B cell (primary cell): Measurements from ENCODE around the gene KRTAP10-8.

Experiments
- EZH2 ChIP-seq: IDR thresholded peaks from 2 replicates; pipeline ENCODE4 v1.6.1; 2012; ENCODE audit warnings: borderline replicate concordance, low read depth, mild to moderate bottlenecking, moderate library complexity, low read length; ENCODE audit not compliant: insufficient read depth, poor library complexity, severe bottlenecking
- TF ChIP-seq, protein P1 (sequence below): fragments of 200-600 bp; IDR thresholded peaks from one replicate; pipeline ENCODE4 v1.8.0; 2022; ENCODE audit warnings: antibody characterized with exemption, mild to moderate bottlenecking

DNA sequence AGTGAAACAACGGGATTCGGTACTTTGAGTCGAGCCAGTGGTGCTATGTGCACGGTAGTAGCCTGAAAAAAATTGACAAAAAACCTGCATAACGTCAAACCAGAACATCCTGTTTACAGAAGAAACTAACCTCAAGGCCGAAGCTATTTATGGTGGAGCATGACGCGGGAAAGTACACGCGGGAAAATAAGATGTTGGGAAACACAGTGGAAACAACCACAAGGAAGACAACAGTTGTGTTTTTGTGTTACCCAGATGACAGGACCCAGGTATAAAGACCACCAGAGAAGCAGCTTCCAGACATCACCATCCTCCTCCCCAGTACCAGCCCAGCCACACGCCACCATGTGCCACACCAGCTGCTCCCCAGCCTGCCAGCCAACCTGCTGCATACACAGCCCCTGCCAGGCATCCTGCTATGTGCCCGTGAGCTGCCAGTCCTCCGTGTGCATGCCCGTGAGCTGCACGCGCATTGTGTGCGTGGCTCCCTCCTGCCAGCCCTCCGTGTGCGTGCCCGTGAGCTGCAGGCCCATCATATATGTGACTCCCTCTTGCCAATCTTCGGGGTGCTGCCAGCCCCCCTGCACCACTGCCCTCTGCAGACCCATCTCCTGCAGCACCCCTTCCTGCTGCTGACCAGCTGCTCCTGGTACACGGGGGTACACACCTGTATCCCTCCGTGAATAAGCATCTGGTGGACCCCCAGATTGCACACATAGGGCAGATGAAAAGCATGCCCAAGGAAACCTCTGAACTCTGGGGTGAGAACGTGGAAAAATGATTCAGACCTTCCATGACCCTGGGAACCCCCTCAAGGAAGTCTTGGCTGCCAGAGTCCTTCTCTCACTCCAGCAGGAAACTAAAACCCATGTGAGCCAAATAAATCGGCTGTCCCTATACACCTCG, 46.0 kb downstream of the KRTAP10-8 start, which contains the start of gene KRTAP12-3:
- TF ChIP-seq, protein P1, sequence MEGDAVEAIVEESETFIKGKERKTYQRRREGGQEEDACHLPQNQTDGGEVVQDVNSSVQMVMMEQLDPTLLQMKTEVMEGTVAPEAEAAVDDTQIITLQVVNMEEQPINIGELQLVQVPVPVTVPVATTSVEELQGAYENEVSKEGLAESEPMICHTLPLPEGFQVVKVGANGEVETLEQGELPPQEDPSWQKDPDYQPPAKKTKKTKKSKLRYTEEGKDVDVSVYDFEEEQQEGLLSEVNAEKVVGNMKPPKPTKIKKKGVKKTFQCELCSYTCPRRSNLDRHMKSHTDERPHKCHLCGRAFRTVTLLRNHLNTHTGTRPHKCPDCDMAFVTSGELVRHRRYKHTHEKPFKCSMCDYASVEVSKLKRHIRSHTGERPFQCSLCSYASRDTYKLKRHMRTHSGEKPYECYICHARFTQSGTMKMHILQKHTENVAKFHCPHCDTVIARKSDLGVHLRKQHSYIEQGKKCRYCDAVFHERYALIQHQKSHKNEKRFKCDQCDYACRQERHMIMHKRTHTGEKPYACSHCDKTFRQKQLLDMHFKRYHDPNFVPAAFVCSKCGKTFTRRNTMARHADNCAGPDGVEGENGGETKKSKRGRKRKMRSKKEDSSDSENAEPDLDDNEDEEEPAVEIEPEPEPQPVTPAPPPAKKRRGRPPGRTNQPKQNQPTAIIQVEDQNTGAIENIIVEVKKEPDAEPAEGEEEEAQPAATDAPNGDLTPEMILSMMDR = no peak
- no peak for TF ChIP-seq EZH2
